Prostate gland (tissue), 2 donors: ENCODE measurements around the gene KCNK6. TPM values are rescaled to one million over a fixed set of nuclear protein-coding genes. Genes with fewer than 3 reads are reported as not detected.

ENCODE experiments used
- DNase-seq: peaks from one replicate; pipeline ENCODE4 v3.0.0-alpha.2; 2019; ENCODE audit warnings: low spot score
- H3K27ac ChIP-seq, 2 donors: fragments of 200-600 bp; sonication (generic); 2 replicates each; pipeline ENCODE4 v1.5.1; 2017 to 2019
- H3K27me3 ChIP-seq: fragments of 200-600 bp; sonication (generic); replicated peaks from 2 replicates; pipeline ENCODE4 v1.5.1; 2019; ENCODE audit not compliant: insufficient read depth
- H3K36me3 ChIP-seq, 2 donors: fragments of 200-600 bp; sonication (generic); 1 replicate in 1 of 2; 2 replicates in 1 of 2; pipeline versions ENCODE4 v1.5.1 to v1.8.1; 2017 to 2019
- H3K4me1 ChIP-seq: fragments of 200-600 bp; sonication (generic); replicated peaks from 2 replicates; pipeline ENCODE4 v1.5.1; 2019
- H3K4me3 ChIP-seq, 2 donors: fragments of 200-600 bp; sonication (generic); 2 replicates each; pipeline ENCODE4 v1.5.1; 2017 to 2019
- H3K9me3 ChIP-seq: fragments of 200-600 bp; sonication (generic); 2 replicates; pipeline ENCODE4 v1.5.1; 2017
- POLR2A ChIP-seq: fragments of 450-650 bp; IDR thresholded peaks from one replicate; pipeline ENCODE4 v1.6.1; 2016; ENCODE audit warnings: antibody characterized with exemption, mild to moderate bottlenecking
- POLR2AphosphoS5 ChIP-seq: sonication (generic); formaldehyde crosslinking; IDR thresholded peaks from one replicate; pipeline ENCODE4 v1.6.1; 2017; ENCODE audit warnings: antibody characterized with exemption
- WGBS: methylation state at CpG from one replicate; pipeline ENCODE4 v1.1.5; 2018; 5-methylcytosine and 5-hydroxymethylcytosine counted together
- intact Hi-C: fragments of 100-400 bp; cut with DNase I; formaldehyde crosslinking; loops from one replicate; pipeline ENCODE4 v1.14.2; 2022
- total RNA-seq, 2 donors: library from RNA; depleted of rRNA; stranded (reverse); fragments of >200 nt; gene quantifications; one replicate each; pipeline ENCODE4 v1.1.0, GENCODE V29; 2016
- TF ChIP-seq, protein P1 (sequence below), 4 experiments: fragments of 200-600 bp in 2 of 4; fragments of 450-650 bp in 2 of 4; sonication (generic) in 2 of 4; IDR thresholded peaks; 1 replicate in 3 of 4; 2 replicates in 1 of 4; pipeline ENCODE4 v1.5.1; 2016 to 2019; ENCODE audit warnings: antibody characterized with exemption in 4 of 4, mild to moderate bottlenecking in 2 of 4, moderate library complexity in 2 of 4

Gene KCNK6
- total RNA-seq, 2 donors from 2014 or later: 5.9 to 7.3 TPM

DNA sequence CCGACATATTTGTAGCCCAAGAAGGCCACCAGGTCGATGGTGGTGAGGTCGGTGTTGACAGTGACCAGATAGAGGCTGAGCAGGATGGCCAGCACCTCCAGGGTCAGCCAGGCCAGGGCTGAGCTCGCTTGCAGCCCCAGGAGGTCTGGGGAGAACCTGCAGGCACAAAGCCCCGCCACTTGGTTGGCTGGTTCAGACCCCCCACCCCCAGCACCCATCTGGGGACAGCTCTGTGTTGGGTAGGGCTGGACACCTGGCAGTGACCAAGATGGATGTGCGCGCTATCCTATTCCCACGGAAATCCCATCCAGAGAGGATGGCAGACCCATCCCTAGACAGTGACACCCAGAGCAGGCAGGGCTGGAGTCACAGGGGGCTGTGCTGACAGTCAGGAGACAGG, 12.0 kb upstream of the KCNK6 start:
- H3K9me3 ChIP-seq: no peaks in the 10 kb centered on the region
- no peak for TF ChIP-seq POLR2AphosphoS5
- TF ChIP-seq POLR2A: no peak
- TF ChIP-seq, protein P1, sequence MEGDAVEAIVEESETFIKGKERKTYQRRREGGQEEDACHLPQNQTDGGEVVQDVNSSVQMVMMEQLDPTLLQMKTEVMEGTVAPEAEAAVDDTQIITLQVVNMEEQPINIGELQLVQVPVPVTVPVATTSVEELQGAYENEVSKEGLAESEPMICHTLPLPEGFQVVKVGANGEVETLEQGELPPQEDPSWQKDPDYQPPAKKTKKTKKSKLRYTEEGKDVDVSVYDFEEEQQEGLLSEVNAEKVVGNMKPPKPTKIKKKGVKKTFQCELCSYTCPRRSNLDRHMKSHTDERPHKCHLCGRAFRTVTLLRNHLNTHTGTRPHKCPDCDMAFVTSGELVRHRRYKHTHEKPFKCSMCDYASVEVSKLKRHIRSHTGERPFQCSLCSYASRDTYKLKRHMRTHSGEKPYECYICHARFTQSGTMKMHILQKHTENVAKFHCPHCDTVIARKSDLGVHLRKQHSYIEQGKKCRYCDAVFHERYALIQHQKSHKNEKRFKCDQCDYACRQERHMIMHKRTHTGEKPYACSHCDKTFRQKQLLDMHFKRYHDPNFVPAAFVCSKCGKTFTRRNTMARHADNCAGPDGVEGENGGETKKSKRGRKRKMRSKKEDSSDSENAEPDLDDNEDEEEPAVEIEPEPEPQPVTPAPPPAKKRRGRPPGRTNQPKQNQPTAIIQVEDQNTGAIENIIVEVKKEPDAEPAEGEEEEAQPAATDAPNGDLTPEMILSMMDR (IDR thresholded peaks at IDR 0.05): no peak
- DNase-seq: no peak
- no peak overlapping the region for H3K27ac ChIP-seq
- H3K36me3 ChIP-seq: peaks cover 0 to 6% of the 10 kb centered on the region in 2 donors
- WGBS: 92% methylated on average over 4 of the region's 8 CpGs
- no peak overlapping the region for H3K4me3 ChIP-seq
- H3K27me3 ChIP-seq: no peaks in the 10 kb centered on the region
- no peaks in the 10 kb centered on the region for H3K4me1 ChIP-seq
- intact Hi-C loops: no loop called here

DNA sequence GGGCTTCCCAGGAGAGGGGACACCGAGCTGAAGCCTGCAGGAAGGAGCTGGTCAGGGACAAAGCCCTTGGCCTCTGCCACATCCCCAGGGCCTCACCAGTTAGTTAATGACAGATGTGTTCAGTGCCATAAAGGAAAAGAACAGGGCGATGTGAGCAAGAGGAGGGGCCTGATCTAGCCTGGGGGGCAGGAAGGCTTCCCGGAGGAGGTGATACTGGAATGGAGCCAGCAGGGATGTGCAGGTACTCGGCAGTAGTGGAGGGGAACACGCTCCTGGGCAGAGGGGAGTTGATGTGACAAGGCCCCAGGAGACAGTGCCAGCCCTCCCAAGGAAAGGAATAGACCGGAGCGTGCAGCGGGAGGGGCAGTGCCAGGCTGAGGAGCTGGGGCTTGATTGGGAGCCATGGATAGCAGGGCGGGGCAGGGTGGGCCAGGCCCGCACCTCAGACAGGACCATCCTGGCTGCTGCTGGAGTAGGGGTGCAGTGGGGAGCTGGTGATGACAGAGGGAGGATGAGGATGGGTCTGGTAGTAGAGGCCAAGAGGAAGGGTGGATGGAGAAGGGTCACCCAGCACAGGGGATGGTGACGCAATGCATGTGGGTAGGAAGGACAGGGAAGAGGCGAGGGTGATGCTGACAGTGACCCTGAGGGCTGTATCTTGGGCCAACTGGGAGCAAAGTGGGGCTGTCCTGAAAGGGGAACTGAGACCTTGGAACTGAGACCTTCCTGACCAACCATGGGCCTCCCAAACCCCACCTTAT, 11.5 kb upstream of the KCNK6 start:
- no peaks in the 10 kb centered on the region for H3K27me3 ChIP-seq
- DNase-seq: no peak
- no peak overlapping the region for H3K27ac ChIP-seq
- intact Hi-C loops: no loop called here
- no peak overlapping the region for H3K4me3 ChIP-seq
- WGBS: 88% methylated on average over 12 of the region's 12 CpGs
- TF ChIP-seq, protein P1 (IDR thresholded peaks at IDR 0.05): no peak
- TF ChIP-seq POLR2AphosphoS5: no peak
- TF ChIP-seq POLR2A: no peak
- no peaks in the 10 kb centered on the region for H3K4me1 ChIP-seq
- H3K9me3 ChIP-seq: no peaks in the 10 kb centered on the region
- peaks cover 0 to 6% of the 10 kb centered on the region in 2 donors for H3K36me3 ChIP-seq

DNA sequence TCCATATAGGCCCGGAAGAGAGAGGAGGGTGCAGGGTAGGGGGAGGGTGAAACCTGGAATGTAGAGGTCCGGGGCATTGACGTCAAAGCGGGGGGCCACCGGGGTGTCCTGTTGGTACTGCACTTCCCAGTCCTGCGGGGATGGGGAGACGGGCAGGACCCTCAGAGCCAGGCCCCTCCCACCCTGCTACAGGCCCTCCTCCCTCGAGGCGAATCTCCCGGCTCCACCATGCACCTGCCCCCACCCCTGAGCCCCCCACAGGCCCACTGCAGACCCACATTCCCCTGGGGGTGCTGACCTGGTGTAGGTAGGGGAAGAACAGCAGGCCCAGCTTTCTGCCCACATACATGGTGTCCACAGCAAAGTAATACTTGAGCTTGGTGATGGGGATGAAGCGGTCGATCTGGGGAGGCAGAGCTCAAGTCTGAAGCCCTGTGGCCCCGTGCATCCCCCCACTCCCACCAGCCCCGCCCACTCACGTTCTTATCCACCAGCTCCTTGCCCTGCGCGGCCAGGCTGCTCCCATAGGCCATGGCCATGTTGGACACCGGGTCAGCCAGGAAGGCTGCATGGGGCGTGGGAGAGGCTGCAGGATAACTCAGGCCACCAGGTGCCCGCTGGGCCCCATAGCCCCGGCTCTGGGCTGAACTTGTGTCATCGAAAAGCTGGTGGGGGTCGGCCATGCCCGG, 10.6 kb upstream of the KCNK6 start:
- no peak overlapping the region for H3K27ac ChIP-seq
- intact Hi-C loops: no loop called here
- H3K36me3 ChIP-seq: peaks cover 0 to 6% of the 10 kb centered on the region in 2 donors
- no peaks in the 10 kb centered on the region for H3K9me3 ChIP-seq
- TF ChIP-seq POLR2A: no peak
- TF ChIP-seq POLR2AphosphoS5: no peak
- TF ChIP-seq, protein P1 (IDR thresholded peaks at IDR 0.05): no peak
- WGBS: 86% methylated on average over 22 of the region's 24 CpGs
- no peaks in the 10 kb centered on the region for H3K27me3 ChIP-seq
- DNase-seq: no peak
- no peak overlapping the region for H3K4me3 ChIP-seq
- H3K4me1 ChIP-seq: no peaks in the 10 kb centered on the region

DNA sequence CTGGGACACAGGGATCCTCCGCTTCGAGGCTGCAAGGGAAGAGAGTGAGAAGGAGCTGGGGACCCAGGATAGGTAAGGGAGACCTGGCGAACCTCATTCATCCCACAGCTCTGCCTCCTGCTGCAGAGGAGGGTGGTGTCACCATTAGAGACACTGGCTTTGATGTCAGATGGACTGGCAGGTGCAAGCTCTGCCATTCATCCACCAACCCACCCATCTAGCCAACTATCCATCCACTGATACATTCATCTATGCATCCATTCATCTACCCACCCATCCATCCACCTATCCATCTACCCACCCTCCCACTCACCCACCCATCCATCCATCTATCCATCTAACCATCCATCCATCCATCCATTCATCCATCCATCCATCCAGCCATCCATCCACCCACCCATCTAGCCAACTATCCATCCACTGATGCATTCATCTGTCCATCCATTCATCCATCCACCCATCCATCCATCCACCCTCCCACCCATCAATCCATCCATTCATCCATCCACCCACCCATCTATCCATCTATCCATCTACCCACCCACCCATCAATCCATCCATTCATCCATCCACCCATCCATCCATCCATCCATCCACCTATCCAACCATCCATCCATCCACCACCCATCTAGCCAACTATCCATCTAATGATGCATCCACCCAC, 9.9 kb upstream of the KCNK6 start:
- DNase-seq: no peak
- Histone ChIP-seq H3K27ac (no peak overlapping the region), H3K36me3 (peaks cover 0 to 6% of the 10 kb centered on the region in 2 donors), H3K27me3 (no peaks in the 10 kb centered on the region), H3K9me3 (no peaks in the 10 kb centered on the region), H3K4me3 (no peak overlapping the region), H3K4me1 (no peaks in the 10 kb centered on the region)
- intact Hi-C loops: no loop called here
- WGBS: 100% methylated on average over 3 of the region's 3 CpGs
- TF ChIP-seq POLR2AphosphoS5: no peak
- TF ChIP-seq, protein P1 (IDR thresholded peaks at IDR 0.05): no peak
- no peak for TF ChIP-seq POLR2A
